IMR-90 (cell line): ENCODE data around the gene PRPF40A. TPM values are rescaled to one million over a fixed set of nuclear protein-coding genes. Genes with fewer than 3 reads are reported as not detected.
A peak's percentile ranks its signal among the peaks of the same experiment; 100 is the strongest.

Experiments
- ATAC-seq: fragments of 200-7000 bp; cut with Tn5 transposase; 2 replicates; pipeline ENCODE4 v1.9.1; 2020; ENCODE audit warnings: low read depth, mild to moderate bottlenecking, moderate library complexity
- BruUV-seq: library from RNA; stranded (reverse); fragments of 400-500 nt; replicated peaks from 2 replicates; lab custom pipeline; 2021; lab: Mats Ljungman, UMichigan
- CTCF ChIA-PET: fragments of 300-600 bp; formaldehyde crosslinking; extraction: SDS; loops from one replicate; lab custom pipeline; 2021; ENCODE audit warnings: antibody characterized with exemption; lab: Yijun Ruan, JAX
- POLR2A ChIA-PET: fragments of 300-600 bp; sonication (Branson Sonifier 250); formaldehyde crosslinking; loops from one replicate; lab custom pipeline; 2022; ENCODE audit warnings: antibody characterized with exemption; ENCODE audit not compliant: unreplicated experiment; lab: Charles Lee
- DNase-seq: peaks from one replicate; pipeline ENCODE4 v3.0.0; 2013
- H2AFZ ChIP-seq: replicated peaks from 2 replicates; pipeline ENCODE3; 2013; ENCODE audit warnings: low read length, mild to moderate bottlenecking; ENCODE audit not compliant: poor library complexity
- H2AK5ac ChIP-seq: 2 replicates; pipeline ENCODE4 v1.6.1; 2013; ENCODE audit warnings: low read depth, low read length, inconsistent platforms
- H2AK9ac ChIP-seq: replicated peaks from 2 replicates; pipeline ENCODE3; 2013; ENCODE audit warnings: mild to moderate bottlenecking, low read depth, low read length, moderate library complexity; ENCODE audit not compliant: poor library complexity
- H2BK120ac ChIP-seq: 2 replicates; pipeline ENCODE4 v1.6.1; 2013; ENCODE audit warnings: low read depth, low read length, inconsistent platforms
- H2BK15ac ChIP-seq: 3 replicates; pipeline ENCODE4 v1.6.1; 2013; ENCODE audit warnings: low read depth, low read length, inconsistent platforms
- H2BK20ac ChIP-seq: 2 replicates; pipeline ENCODE4 v1.6.1; 2013; ENCODE audit warnings: low read depth, mild to moderate bottlenecking, inconsistent platforms, low read length, moderate library complexity
- H2BK5ac ChIP-seq: 2 replicates; pipeline ENCODE4 v1.6.1; 2013; ENCODE audit warnings: mild to moderate bottlenecking, low read depth, low read length, inconsistent platforms; ENCODE audit not compliant: poor library complexity, severe bottlenecking
- H3K14ac ChIP-seq: replicated peaks from 2 replicates; pipeline ENCODE4 v1.6.1; 2013; ENCODE audit warnings: low read depth, low read length, inconsistent platforms
- H3K18ac ChIP-seq: 2 replicates; pipeline ENCODE4 v1.6.1; 2013; ENCODE audit warnings: low read depth, low read length, control low read depth
- H3K23ac ChIP-seq: 2 replicates; pipeline ENCODE4 v1.6.1; 2013; ENCODE audit warnings: low read depth, low read length, inconsistent platforms
- H3K27ac ChIP-seq: 2 replicates; pipeline ENCODE4 v1.5.1; 2013; ENCODE audit warnings: mild to moderate bottlenecking, control low read depth, low read length; ENCODE audit not compliant: insufficient read depth
- H3K27me3 ChIP-seq: 2 replicates; pipeline ENCODE4 v1.6.1; 2013; ENCODE audit warnings: low read length; ENCODE audit not compliant: control insufficient read depth, insufficient read depth
- H3K36me3 ChIP-seq: 2 replicates; pipeline ENCODE4 v1.6.1; 2013; ENCODE audit warnings: low read length, mixed read lengths; ENCODE audit not compliant: control insufficient read depth, insufficient read depth
- H3K4ac ChIP-seq: 2 replicates; pipeline ENCODE4 v1.6.1; 2013; ENCODE audit warnings: low read depth, low read length, inconsistent platforms
- H3K4me1 ChIP-seq: 2 replicates; pipeline ENCODE4 v1.6.1; 2013; ENCODE audit warnings: low read length, mixed read lengths; ENCODE audit not compliant: control insufficient read depth, insufficient read depth
- H3K4me2 ChIP-seq: 2 replicates; pipeline ENCODE4 v1.6.1; 2013; ENCODE audit warnings: low read depth, mild to moderate bottlenecking, control low read depth, low read length, moderate library complexity
- H3K4me3 ChIP-seq: 2 replicates; pipeline ENCODE4 v1.5.1; 2013; ENCODE audit warnings: low read depth, mild to moderate bottlenecking, control low read depth, low read length, moderate library complexity; ENCODE audit not compliant: insufficient read depth
- H3K56ac ChIP-seq: 2 replicates; pipeline ENCODE4 v1.6.1; 2013; ENCODE audit warnings: low read length, inconsistent platforms; ENCODE audit not compliant: insufficient read depth; ENCODE audit errors: extremely low read depth
- H3K79me1 ChIP-seq, 2 experiments: 2 replicates each; pipeline ENCODE4 v1.6.1; 2013; ENCODE audit warnings: low read length in 2 of 2, inconsistent platforms in 1 of 2, low read depth in 1 of 2
- H3K9ac ChIP-seq: 2 replicates; pipeline ENCODE4 v1.6.1; 2013; ENCODE audit warnings: low read depth, low read length, control low read depth
- H3K9me1 ChIP-seq: 2 replicates; pipeline ENCODE4 v1.6.1; 2013; ENCODE audit warnings: low read length, inconsistent platforms; ENCODE audit not compliant: insufficient read depth
- H3K9me3 ChIP-seq: 2 replicates; pipeline ENCODE4 v1.6.1; 2013; ENCODE audit warnings: low read length; ENCODE audit not compliant: control insufficient read depth, insufficient read depth
- H4K20me1 ChIP-seq: 2 replicates; pipeline ENCODE4 v1.6.1; 2013; ENCODE audit warnings: low read length, inconsistent platforms; ENCODE audit not compliant: insufficient read depth
- H4K5ac ChIP-seq: 2 replicates; pipeline ENCODE4 v1.6.1; 2013; ENCODE audit warnings: mild to moderate bottlenecking, low read depth, low read length, control low read depth
- H4K8ac ChIP-seq, 2 experiments: 2 replicates each; pipeline ENCODE4 v1.6.1; 2013; ENCODE audit warnings: low read depth in 2 of 2, low read length in 2 of 2, control low read depth in 1 of 2, inconsistent platforms in 1 of 2
- H4K91ac ChIP-seq: 2 replicates; pipeline ENCODE4 v1.6.1; 2013; ENCODE audit warnings: low read depth, low read length, inconsistent platforms; ENCODE audit not compliant: insufficient read depth
- BHLHE40 ChIP-seq: fragments of 150-350 bp; IDR thresholded peaks from 2 replicates; pipeline ENCODE4 v1.6.1; 2016; ENCODE audit warnings: mild to moderate bottlenecking, low read depth, low read length
- USF2 ChIP-seq: fragments of 150-350 bp; IDR thresholded peaks from 2 replicates; pipeline ENCODE4 v1.6.1; 2017; ENCODE audit warnings: mild to moderate bottlenecking, antibody characterized with exemption, low read length, low read depth
- WGBS, 2 experiments: methylation state at CpG; one replicate each; pipeline versions ENCODE4 v1.1.5 to v1.1.7; 2013; ENCODE audit warnings: missing lambda C conversion rate in 2 of 2; ENCODE audit not compliant: insufficient read length in 1 of 2; ENCODE audit errors: extremely low coverage in 2 of 2; 5-methylcytosine and 5-hydroxymethylcytosine counted together
- dilution Hi-C: fragments of 300-500 bp; cut with HindIII; formaldehyde crosslinking; loops from one replicate; pipeline ENCODE4 v1.14.3; 2018; ENCODE audit warnings: low sequenced_read_pairs; ENCODE audit not compliant: unreplicated experiment
- in situ Hi-C: fragments of 300-500 bp; cut with MboI; formaldehyde crosslinking; loops from 3 replicates; pipeline ENCODE4 v1.14.3; 2019; ENCODE audit warnings: low sequenced_read_pairs, inconsistent platforms, mixed read lengths
- intact Hi-C: fragments of 100-400 bp; cut with micrococcal nuclease; formaldehyde crosslinking; loops from 2 replicates; pipeline ENCODE4 v1.10.0; 2022
- polyA plus RNA-seq, 3 experiments: library from polyadenylated mRNA; depleted of rRNA; stranded (reverse); fragments of >200 nt; gene quantifications; 2 replicates each; pipeline ENCODE4 v1.2.3, GENCODE V29; 2012; ENCODE audit warnings: low replicate concordance in 1 of 3
- total RNA-seq: library from RNA; depleted of rRNA; stranded (reverse); fragments of >200 nt; gene quantifications from 2 replicates; pipeline ENCODE4 v1.2.3, GENCODE V29; 2012

Gene PRPF40A
- total and polyA plus RNA-seq, 2 of the 4 experiments (the other 2 are of a cell fraction), result 49.1 to 150 TPM

GRCh38 chr2:152761214-152761613 lies 44.0 kb upstream of the PRPF40A start:
- no CpG with 5 or more reads among the region's 4 CpGs for WGBS, 2 experiments
- Histone ChIP-seq H3K9me1 (peaks cover 3% of the 10 kb centered on the region; the same call in 1 of the 2 replicates), H4K20me1 (no peaks in the 10 kb centered on the region), H3K18ac (peak overlapping the region; percentile 38; the same call in 1 of the 2 replicates), H3K56ac (peak overlapping the region; percentile 77), H2BK20ac (peak overlapping the region; percentile 65), H3K27me3 (no peaks in the 10 kb centered on the region), H3K4me2 (no peak overlapping the region; the same call in 1 of the 2 replicates), H3K4me3 (no peak overlapping the region), H2AK9ac (no peak overlapping the region), H4K8ac (peak overlapping the region; percentile 23 to 91; a peak in 3 of 4 replicates), H3K14ac (peak overlapping the region; percentile 86), H2BK15ac (peak overlapping the region; percentile 76), H2BK120ac (peak overlapping the region; percentile 92), H2BK5ac (peak overlapping the region; percentile 94), H4K91ac (peak overlapping the region; percentile 77), H3K36me3 (peaks cover 2% of the 10 kb centered on the region), H3K27ac (peak overlapping the region; percentile 46; the same call in 1 of the 2 replicates), H3K4ac (peak overlapping the region; percentile 82; the same call in 1 of the 2 replicates), H3K4me1 (peaks cover 9% of the 10 kb centered on the region), H4K5ac (peak overlapping the region; percentile 61; the same call in 1 of the 2 replicates), H3K9ac (no peak overlapping the region), H3K79me1 (peaks cover 0 to 12% of the 10 kb centered on the region in 2 experiments; a peak in 2 of 4 replicates), H3K9me3 (no peaks in the 10 kb centered on the region), H2AK5ac (0 out of 2 replicates have a peak overlapping the region, but pooled peaks have one; percentile 29), H3K23ac (peak overlapping the region; percentile 82), H2AFZ (peak overlapping the region; percentile 24)
- intact Hi-C loops, result no loop called here
- ChIA-PET POLR2A (no interaction called here), CTCF (no interaction called here)
- ATAC-seq, result peak; percentile 33
- BruUV-seq, result no TSS peak
- DNase-seq, result peak; percentile 40
- in situ Hi-C loops, result no loop called here
- TF ChIP-seq USF2 (no peak), BHLHE40 (peak; percentile 46)
- dilution Hi-C loops, result no loop called here
